PFSK-1 (cell line): ENCODE results near the gene CABLES2.

ENCODE experiments used
- FOXP2 ChIP-seq: optimal IDR thresholded peaks from 2 replicates; pipeline ENCODE3; 2011; ENCODE audit warnings: borderline replicate concordance, control low read depth, inconsistent platforms; ENCODE audit not compliant: insufficient read depth; ENCODE audit errors: extremely low read length, extremely low read depth
- POLR2AphosphoS5 ChIP-seq: IDR thresholded peaks from 2 replicates; pipeline ENCODE4 v1.6.1; 2012; ENCODE audit warnings: low read depth, mild to moderate bottlenecking, control low read depth, low read length, moderate library complexity
- SIN3A ChIP-seq: IDR thresholded peaks from 2 replicates; pipeline ENCODE4 v1.6.1; 2012; ENCODE audit warnings: mild to moderate bottlenecking, low read length, moderate library complexity, borderline replicate concordance; ENCODE audit not compliant: insufficient read depth
- TAF1 ChIP-seq: IDR thresholded peaks from 2 replicates; pipeline ENCODE4 v1.6.1; 2012; ENCODE audit warnings: low read length, control low read depth, borderline replicate concordance; ENCODE audit not compliant: insufficient read depth
- TF ChIP-seq, protein P1 (sequence below), 2 experiments: IDR thresholded peaks; 2 replicates each; pipeline versions ENCODE4 v1.6.1 to v1.8.0; 2011 to 2012; ENCODE audit warnings: low read depth in 2 of 2, low read length in 2 of 2, control low read depth in 1 of 2, inconsistent platforms in 1 of 2, mild to moderate bottlenecking in 1 of 2, moderate library complexity in 1 of 2; ENCODE audit not compliant: insufficient read depth in 1 of 2

The CABLES2 gene

GRCh38 chr20:62378215-62378614, 28.9 kb downstream of the CABLES2 start:
- TF ChIP-seq POLR2AphosphoS5 (no peak), SIN3A (no peak), FOXP2 (no peak)
- TF ChIP-seq, protein P1, sequence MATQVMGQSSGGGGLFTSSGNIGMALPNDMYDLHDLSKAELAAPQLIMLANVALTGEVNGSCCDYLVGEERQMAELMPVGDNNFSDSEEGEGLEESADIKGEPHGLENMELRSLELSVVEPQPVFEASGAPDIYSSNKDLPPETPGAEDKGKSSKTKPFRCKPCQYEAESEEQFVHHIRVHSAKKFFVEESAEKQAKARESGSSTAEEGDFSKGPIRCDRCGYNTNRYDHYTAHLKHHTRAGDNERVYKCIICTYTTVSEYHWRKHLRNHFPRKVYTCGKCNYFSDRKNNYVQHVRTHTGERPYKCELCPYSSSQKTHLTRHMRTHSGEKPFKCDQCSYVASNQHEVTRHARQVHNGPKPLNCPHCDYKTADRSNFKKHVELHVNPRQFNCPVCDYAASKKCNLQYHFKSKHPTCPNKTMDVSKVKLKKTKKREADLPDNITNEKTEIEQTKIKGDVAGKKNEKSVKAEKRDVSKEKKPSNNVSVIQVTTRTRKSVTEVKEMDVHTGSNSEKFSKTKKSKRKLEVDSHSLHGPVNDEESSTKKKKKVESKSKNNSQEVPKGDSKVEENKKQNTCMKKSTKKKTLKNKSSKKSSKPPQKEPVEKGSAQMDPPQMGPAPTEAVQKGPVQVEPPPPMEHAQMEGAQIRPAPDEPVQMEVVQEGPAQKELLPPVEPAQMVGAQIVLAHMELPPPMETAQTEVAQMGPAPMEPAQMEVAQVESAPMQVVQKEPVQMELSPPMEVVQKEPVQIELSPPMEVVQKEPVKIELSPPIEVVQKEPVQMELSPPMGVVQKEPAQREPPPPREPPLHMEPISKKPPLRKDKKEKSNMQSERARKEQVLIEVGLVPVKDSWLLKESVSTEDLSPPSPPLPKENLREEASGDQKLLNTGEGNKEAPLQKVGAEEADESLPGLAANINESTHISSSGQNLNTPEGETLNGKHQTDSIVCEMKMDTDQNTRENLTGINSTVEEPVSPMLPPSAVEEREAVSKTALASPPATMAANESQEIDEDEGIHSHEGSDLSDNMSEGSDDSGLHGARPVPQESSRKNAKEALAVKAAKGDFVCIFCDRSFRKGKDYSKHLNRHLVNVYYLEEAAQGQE (IDR thresholded peaks at IDR 0.05; ENCODE audit: insufficient read depth in 1 of 2, low read depth in 2 of 2, low read length in 2 of 2) = no peak

DNA sequence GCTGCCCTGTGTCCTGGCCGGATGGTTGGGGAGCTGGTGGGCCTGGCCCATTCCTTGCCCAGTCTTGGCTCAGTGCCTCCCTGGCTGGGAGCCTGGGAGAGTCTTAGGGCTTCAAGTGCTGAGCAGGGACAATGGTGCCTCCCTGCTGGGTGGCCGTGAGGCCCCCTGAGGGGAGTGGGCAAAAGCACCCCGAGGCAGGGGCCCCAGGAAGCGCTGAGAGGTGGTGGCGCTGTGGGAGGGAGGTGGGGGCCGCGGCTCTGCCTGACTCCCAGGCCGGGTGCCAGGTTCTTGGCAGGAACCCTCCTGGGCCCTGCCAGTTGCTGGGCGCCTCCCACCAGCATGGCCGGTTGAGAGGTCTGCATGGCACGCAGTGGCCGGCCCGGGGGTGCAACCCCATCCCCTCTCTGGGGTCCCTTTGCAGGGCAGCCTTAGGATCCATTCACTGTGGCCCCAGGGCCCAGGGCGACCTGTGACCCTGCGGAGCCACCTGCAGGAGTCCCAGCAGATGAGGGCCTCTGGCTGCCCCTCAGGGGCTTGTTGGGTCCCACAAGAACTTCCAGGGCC, 29.4 kb downstream of the CABLES2 start:
- TF ChIP-seq, protein P1 (IDR thresholded peaks at IDR 0.05; ENCODE audit: insufficient read depth in 1 of 2, low read depth in 2 of 2, low read length in 2 of 2) = no peak
- TF ChIP-seq TAF1 (no peak), FOXP2 (no peak), POLR2AphosphoS5 (no peak), SIN3A (no peak)

- no peak for TF ChIP-seq SIN3A
- TF ChIP-seq FOXP2 = no peak
- TF ChIP-seq, protein P1 (IDR thresholded peaks at IDR 0.05; ENCODE audit: insufficient read depth in 1 of 2, low read depth in 2 of 2, low read length in 2 of 2) = no peak
- no peak for TF ChIP-seq POLR2AphosphoS5
- no peak for TF ChIP-seq TAF1
These were observed 30.0 kb downstream of the CABLES2 start for GRCh38 chr20:62377064-62377461.

- TF ChIP-seq TAF1 = no peak
- no peak for TF ChIP-seq POLR2AphosphoS5
- no peak for TF ChIP-seq FOXP2
These were observed 30.7 kb downstream of the CABLES2 start for GRCh38 chr20:62376112-62377063.

DNA sequence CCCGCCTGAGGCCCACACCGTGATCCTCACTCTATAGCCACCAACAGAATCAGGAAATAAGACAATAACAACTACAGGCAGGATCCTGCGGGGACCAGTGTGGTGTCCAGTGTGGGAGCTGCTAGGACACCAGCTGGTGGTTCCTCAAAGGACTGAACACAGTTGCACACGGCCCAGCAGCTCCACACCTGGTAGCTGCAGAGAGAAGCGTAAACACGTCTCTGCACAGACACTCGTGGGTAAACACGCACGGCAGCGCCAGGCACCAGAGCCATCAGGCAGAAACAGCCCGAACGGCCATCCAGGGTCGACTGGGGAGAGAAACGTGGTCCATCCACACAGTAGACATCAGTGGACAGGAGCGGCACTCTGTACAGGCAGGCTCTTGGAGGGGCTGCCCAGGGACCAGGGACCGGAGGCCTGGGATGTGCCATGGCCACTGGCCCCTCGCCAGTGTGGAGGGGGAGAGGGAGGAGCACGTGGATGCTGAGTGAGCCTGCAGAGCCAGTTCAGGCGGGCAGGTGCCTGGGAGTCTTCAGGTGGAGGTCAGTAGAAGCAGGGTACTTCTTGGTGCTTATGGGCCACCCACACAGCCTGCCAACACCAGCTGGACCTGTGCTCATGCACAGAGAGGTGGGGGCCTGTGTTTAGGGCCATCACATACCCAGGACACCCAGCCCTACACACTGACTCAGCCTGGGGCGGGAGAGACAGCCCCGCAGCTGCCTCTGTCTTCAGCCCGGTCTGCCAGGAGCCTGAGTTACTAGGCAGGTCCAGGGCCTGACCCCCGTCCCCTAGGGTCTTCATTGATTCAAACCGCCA, 32.5 kb downstream of the CABLES2 start:
- TF ChIP-seq, protein P1 (IDR thresholded peaks at IDR 0.05; ENCODE audit: insufficient read depth in 1 of 2, low read depth in 2 of 2, low read length in 2 of 2) = no peak
- TF ChIP-seq TAF1 (no peak), SIN3A (no peak), POLR2AphosphoS5 (no peak), FOXP2 (no peak)
